PC-3 (cell line): ENCODE data around the gene CORIN.

Experiments
- EZH2 ChIP-seq: fragments of 300-600 bp; sonication (generic); IDR thresholded peaks from one replicate; pipeline ENCODE4 v1.6.1; 2017; ENCODE audit warnings: antibody characterized with exemption, mild to moderate bottlenecking, low read length; ENCODE audit not compliant: unreplicated experiment
- EZH2phosphoT487 ChIP-seq: fragments of 300-600 bp; sonication (generic); IDR thresholded peaks from 2 replicates; pipeline ENCODE4 v1.6.1; 2018; ENCODE audit warnings: mild to moderate bottlenecking, antibody characterized with exemption, low read length, borderline replicate concordance
- TF ChIP-seq, protein P1 (sequence below): fragments of 300-600 bp; sonication (generic); conservative IDR thresholded peaks from 2 replicates; pipeline ENCODE4 v1.5.1; 2017; ENCODE audit warnings: antibody characterized with exemption, low read depth, mild to moderate bottlenecking, low read length

DNA sequence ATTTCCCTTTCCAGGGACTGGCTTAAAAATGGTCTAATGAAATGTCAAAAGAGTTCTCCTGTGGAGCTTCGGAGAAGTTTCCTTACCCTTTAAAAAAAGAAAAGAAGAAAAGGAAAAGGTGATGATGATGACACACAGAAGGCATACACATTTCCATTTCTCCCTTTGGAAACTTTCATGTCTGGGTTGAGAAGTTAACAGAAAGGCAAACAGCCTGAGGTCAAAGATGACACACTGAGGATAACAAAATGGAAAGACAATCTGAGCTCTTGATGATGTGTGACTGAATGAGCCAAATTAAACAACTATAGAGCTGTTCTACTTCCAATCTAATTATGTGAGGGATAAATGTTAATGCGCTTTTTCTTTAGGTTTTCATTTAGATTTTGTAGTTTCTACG lies 44.4 kb upstream of the CORIN start:
- TF ChIP-seq, protein P1, sequence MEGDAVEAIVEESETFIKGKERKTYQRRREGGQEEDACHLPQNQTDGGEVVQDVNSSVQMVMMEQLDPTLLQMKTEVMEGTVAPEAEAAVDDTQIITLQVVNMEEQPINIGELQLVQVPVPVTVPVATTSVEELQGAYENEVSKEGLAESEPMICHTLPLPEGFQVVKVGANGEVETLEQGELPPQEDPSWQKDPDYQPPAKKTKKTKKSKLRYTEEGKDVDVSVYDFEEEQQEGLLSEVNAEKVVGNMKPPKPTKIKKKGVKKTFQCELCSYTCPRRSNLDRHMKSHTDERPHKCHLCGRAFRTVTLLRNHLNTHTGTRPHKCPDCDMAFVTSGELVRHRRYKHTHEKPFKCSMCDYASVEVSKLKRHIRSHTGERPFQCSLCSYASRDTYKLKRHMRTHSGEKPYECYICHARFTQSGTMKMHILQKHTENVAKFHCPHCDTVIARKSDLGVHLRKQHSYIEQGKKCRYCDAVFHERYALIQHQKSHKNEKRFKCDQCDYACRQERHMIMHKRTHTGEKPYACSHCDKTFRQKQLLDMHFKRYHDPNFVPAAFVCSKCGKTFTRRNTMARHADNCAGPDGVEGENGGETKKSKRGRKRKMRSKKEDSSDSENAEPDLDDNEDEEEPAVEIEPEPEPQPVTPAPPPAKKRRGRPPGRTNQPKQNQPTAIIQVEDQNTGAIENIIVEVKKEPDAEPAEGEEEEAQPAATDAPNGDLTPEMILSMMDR = no peak
- no peak for TF ChIP-seq EZH2
- TF ChIP-seq EZH2phosphoT487 = no peak
